Gastroesophageal sphincter (tissue), 4 donors: ENCODE measurements around the gene GPR153. TPM values are rescaled to one million over a fixed set of nuclear protein-coding genes. Genes with fewer than 3 reads are reported as not detected.

Experiments
- ATAC-seq: fragments of 150-250 bp; one replicate; pipeline ENCODE4 v1.9.1; 2016; ENCODE audit warnings: mild to moderate bottlenecking, moderate library complexity
- H3K27ac ChIP-seq, 4 donors: fragments of 200-600 bp; sonication (generic) in 3 of 4; 1 replicate in 3 of 4; 2 replicates in 1 of 4; pipeline ENCODE4 v1.5.1; 2016 to 2019
- H3K27me3 ChIP-seq: fragments of 200-600 bp; sonication (generic); one replicate; pipeline ENCODE4 v1.5.1; 2019
- H3K36me3 ChIP-seq, 2 donors: fragments of 200-600 bp; sonication (generic); one replicate each; pipeline ENCODE4 v1.5.1; 2019; ENCODE audit warnings: control low read depth in 1 of 2
- H3K4me1 ChIP-seq, 3 donors: fragments of 200-600 bp; sonication (generic); 1 replicate in 2 of 3; 2 replicates in 1 of 3; pipeline ENCODE4 v1.5.1; 2016 to 2019; ENCODE audit warnings: control low read depth in 2 of 3
- H3K4me3 ChIP-seq, 2 donors: fragments of 200-600 bp; sonication (generic); one replicate each; pipeline ENCODE4 v1.5.1; 2019; ENCODE audit warnings: mild to moderate bottlenecking in 1 of 2, moderate library complexity in 1 of 2
- H3K9me3 ChIP-seq, 3 donors: fragments of 200-600 bp; sonication (generic); one replicate each; pipeline ENCODE4 v1.5.1; 2017 to 2019; ENCODE audit warnings: control low read depth in 2 of 3
- CTCF ChIP-seq, 4 experiments: fragments of 200-600 bp in 2 of 4; fragments of 450-650 bp in 2 of 4; sonication (generic) in 1 of 4; IDR thresholded peaks; one replicate each; pipeline ENCODE4 v1.5.1; 2017 to 2019; ENCODE audit warnings: antibody characterized with exemption in 4 of 4, mild to moderate bottlenecking in 2 of 4, moderate library complexity in 2 of 4
- EP300 ChIP-seq: sonication (generic); formaldehyde crosslinking; IDR thresholded peaks from one replicate; pipeline ENCODE4 v1.6.1; 2017; ENCODE audit warnings: antibody characterized with exemption, mild to moderate bottlenecking
- POLR2A ChIP-seq, 2 donors: fragments of 450-650 bp; IDR thresholded peaks; one replicate each; pipeline ENCODE4 v1.6.1; 2017; ENCODE audit warnings: antibody characterized with exemption in 2 of 2, mild to moderate bottlenecking in 2 of 2, moderate library complexity in 1 of 2
- POLR2AphosphoS5 ChIP-seq: sonication (generic); formaldehyde crosslinking; IDR thresholded peaks from one replicate; pipeline ENCODE4 v1.6.1; 2017; ENCODE audit warnings: antibody characterized with exemption
- WGBS, 2 donors: methylation state at CpG; one replicate each; pipeline ENCODE4 v1.1.5; 2018; ENCODE audit warnings: low coverage in 1 of 2; 5-methylcytosine and 5-hydroxymethylcytosine counted together
- total RNA-seq, 4 donors: library from RNA; depleted of rRNA; stranded (reverse); fragments of >200 nt; gene quantifications; one replicate each; pipeline ENCODE4 v1.1.0, GENCODE V29; 2016

Gene GPR153
- total RNA-seq, 4 donors from 2014 or later: 2.6 to 8.9 (median 6.2) TPM

GRCh38 chr1:6281511-6282402 is 20.9 kb upstream of the GPR153 start:
- Histone ChIP-seq H3K9me3 (no peaks in the 10 kb centered on the region), H3K4me1 (peaks cover 0 to 3% (median 1%) of the 10 kb centered on the region in 3 donors), H3K27ac (no peak overlapping the region), H3K4me3 (no peak overlapping the region), H3K27me3 (no peaks in the 10 kb centered on the region), H3K36me3 (no peaks in the 10 kb centered on the region)
- WGBS, 2 donors: 81 to 90% methylated on average over 7 to 11 of the region's 19 CpGs
- TF ChIP-seq EP300 (no peak), CTCF (IDR thresholded peaks at IDR 0.05) (no peak), POLR2A (IDR thresholded peaks at IDR 0.05) (no peak), POLR2AphosphoS5 (no peak)
- ATAC-seq: no peak

GRCh38 chr1:6280761-6281451 is 20.0 kb upstream of the GPR153 start:
- H3K4me3 ChIP-seq: no peak overlapping the region
- H3K27me3 ChIP-seq: no peaks in the 10 kb centered on the region
- no peak for TF ChIP-seq POLR2A (IDR thresholded peaks at IDR 0.05)
- TF ChIP-seq CTCF (IDR thresholded peaks at IDR 0.05): peak in 2 of 4 experiments; percentile 17 to 53
- TF ChIP-seq EP300: no peak
- no peak for TF ChIP-seq POLR2AphosphoS5
- WGBS, 2 donors: 75 to 80% methylated on average over 1 to 2 of the region's 33 CpGs
- no peaks in the 10 kb centered on the region for H3K9me3 ChIP-seq
- no peak for ATAC-seq
- H3K36me3 ChIP-seq: no peaks in the 10 kb centered on the region
- H3K4me1 ChIP-seq: peaks cover 0 to 12% (median 10%) of the 10 kb centered on the region in 3 donors
- H3K27ac ChIP-seq: no peak overlapping the region

- no peak for ATAC-seq
- TF ChIP-seq POLR2A (IDR thresholded peaks at IDR 0.05) (no peak), POLR2AphosphoS5 (no peak), EP300 (no peak), CTCF (IDR thresholded peaks at IDR 0.05) (no peak)
- Histone ChIP-seq H3K4me3 (no peak overlapping the region), H3K9me3 (no peaks in the 10 kb centered on the region), H3K36me3 (no peaks in the 10 kb centered on the region), H3K27me3 (no peaks in the 10 kb centered on the region), H3K27ac (no peak overlapping the region), H3K4me1 (peaks cover 0 to 15% (median 12%) of the 10 kb centered on the region in 3 donors)
- no CpG with 5 or more reads among the region's 31 CpGs for WGBS, 2 donors
Measured at GRCh38 chr1:6279613-6280383, 18.9 kb upstream of the GPR153 start.

GRCh38 chr1:6279066-6279465 is 18.2 kb upstream of the GPR153 start:
- TF ChIP-seq EP300 (no peak), POLR2AphosphoS5 (no peak), POLR2A (IDR thresholded peaks at IDR 0.05) (no peak)
- no peaks in the 10 kb centered on the region for H3K36me3 ChIP-seq
- H3K27me3 ChIP-seq: no peaks in the 10 kb centered on the region
- no peaks in the 10 kb centered on the region for H3K9me3 ChIP-seq
- H3K4me3 ChIP-seq: no peak overlapping the region
- 90% methylated on average over 7 to 10 of the region's 10 CpGs for WGBS, 2 donors
- no peak overlapping the region for H3K27ac ChIP-seq
- H3K4me1 ChIP-seq: peaks cover 0 to 15% (median 12%) of the 10 kb centered on the region in 3 donors
- ATAC-seq: no peak

GRCh38 chr1:6278263-6278662 is 17.4 kb upstream of the GPR153 start:
- no peak for TF ChIP-seq CTCF (IDR thresholded peaks at IDR 0.05)
- TF ChIP-seq POLR2A (IDR thresholded peaks at IDR 0.05): no peak
- no peak for TF ChIP-seq EP300
- no peak for TF ChIP-seq POLR2AphosphoS5
- Histone ChIP-seq H3K36me3 (no peaks in the 10 kb centered on the region), H3K27ac (no peak overlapping the region), H3K4me3 (no peak overlapping the region), H3K9me3 (no peaks in the 10 kb centered on the region), H3K4me1 (peaks cover 0 to 19% (median 12%) of the 10 kb centered on the region in 3 donors), H3K27me3 (no peaks in the 10 kb centered on the region)
- WGBS, 2 donors: 89 to 92% methylated on average over 5 to 8 of the region's 9 CpGs
- ATAC-seq: no peak
